Astrocyte of the spinal cord (primary cell): ENCODE measurements around the gene SLX4IP.

Experiments used
- DNase-seq: peaks from one replicate; pipeline ENCODE4 v3.0.0; 2011; ENCODE audit warnings: low read depth, low spot score
- H3K4me3 ChIP-seq: 2 replicates; pipeline ENCODE4 v1.5.1; 2011; ENCODE audit warnings: low read depth, mild to moderate bottlenecking, low read length, moderate library complexity
- CTCF ChIP-seq: IDR thresholded peaks from 2 replicates; pipeline ENCODE4 v1.5.1; 2012; ENCODE audit warnings: low read depth, mild to moderate bottlenecking, low read length, inconsistent platforms
- in situ Hi-C: cut with HindIII; loops from 2 replicates; pipeline ENCODE4 v1.10.0; 2017; ENCODE audit warnings: low sequenced_read_pairs

The SLX4IP gene

GRCh38 chr20:10513931-10514575 is 78.9 kb downstream of the SLX4IP start:
- no peak for DNase-seq
- H3K4me3 ChIP-seq = no peak overlapping the region
- TF ChIP-seq CTCF = no peak
- in situ Hi-C loops = no loop called here

DNA sequence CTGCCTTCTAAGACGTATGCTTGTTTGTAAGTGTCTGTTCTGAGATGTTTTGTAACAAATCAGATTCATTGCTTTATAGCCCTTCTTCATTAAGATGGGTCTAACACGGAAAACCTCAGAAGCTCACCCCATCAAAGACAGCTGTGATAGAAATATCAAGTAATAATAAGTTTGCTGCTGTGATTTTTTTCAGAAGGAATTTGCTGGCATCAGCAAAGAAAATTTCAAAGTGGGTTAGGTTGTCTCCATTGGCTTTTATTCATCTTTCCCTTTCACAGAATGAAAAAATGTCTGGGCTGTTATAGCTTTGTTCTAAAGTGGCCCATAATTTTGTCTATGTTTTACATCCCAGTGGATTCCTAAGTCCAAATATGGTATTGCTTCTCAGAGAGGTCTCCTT is 81.4 kb downstream of the SLX4IP start:
- in situ Hi-C loops = no loop called here
- TF ChIP-seq CTCF = no peak
- no peak overlapping the region for H3K4me3 ChIP-seq
- no peak for DNase-seq

DNA sequence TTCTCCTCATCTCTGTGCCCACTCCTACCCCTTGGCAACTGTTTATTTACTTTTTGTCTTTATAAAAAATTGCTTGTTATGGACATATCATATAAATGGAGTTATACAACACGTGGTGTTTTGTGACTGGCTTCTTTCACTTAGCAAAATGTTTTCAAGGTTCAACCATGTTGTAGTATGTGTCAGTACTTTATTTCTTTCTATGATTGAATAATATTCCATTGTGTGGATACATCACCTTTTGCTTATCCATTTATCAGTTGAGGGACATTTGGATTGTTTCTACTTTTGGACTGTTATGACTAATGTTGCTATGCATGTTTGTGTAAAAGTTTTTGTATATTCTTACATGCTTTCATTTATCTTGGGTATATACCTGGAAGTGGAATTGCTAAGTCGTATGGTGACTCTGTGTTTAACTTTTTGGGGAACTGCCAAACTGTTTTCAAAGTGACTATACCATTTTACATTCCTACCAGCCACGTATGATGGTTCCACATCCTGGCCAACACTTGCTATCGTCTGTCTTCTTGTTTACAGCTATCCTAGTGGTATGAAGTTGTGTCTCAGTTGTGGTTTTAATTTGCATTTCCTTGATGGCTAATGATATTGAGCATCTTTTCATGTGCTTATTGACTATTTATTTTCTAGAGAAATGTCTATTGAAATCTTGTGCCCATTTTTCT is 84.4 kb downstream of the SLX4IP start:
- no peak overlapping the region for H3K4me3 ChIP-seq
- no peak for TF ChIP-seq CTCF
- DNase-seq = peak; percentile 64
- in situ Hi-C loops = no loop called here

DNA sequence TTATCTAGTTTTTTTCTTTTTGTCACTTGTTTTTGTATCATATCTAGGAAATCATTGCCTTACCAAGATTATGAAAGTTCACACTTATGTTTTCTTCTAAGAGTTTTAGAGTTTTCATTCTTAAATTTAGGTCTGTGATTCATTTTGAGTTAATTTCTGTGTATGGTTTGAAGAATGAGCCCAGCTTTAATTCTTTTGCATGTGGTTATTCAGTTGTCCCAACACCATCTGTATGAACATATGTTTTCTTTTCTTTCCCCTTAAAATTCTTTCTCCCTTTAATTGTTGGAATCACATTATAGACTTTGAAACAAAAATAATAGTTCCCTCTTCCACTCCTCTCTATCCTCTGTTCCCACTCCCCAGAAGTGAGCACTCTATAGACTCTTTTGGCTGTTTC is 85.4 kb downstream of the SLX4IP start:
- in situ Hi-C loops = no loop called here

DNA sequence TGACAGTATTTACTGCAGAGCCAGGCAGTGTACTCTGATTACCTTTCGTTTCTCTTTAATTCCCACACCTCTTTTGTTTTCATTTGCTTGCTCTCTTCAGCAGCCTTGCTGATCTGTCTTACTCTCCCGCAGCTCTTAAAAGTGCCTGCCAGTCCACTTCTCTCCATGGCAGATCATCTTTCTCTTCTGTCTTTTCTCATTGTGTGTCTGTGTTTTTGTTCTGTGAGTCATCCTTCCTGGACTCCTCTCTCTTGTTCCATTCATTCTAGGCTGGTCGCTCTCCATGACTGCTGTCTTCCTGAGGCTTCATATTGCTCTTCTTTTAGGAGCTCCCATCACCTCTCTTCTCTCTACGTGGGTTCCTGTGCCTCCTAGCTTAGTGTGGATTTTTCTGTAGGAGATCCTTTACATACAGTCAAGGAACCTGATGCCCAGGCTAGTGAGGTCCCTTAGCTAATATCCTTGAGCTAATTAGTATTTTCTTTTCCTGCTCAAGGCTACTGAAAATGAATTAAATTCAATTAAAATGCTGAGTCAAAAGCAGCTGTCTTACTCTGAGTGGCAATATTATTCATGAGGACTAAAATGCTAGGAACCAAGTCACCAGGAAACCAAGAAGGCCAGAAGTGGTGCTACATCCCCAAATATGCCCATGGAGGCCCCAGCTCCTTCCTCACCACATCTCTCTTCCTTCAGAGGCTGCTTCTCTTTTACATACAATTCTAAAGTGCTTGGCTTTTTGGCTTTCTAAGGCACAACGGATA is 86.1 kb downstream of the SLX4IP start:
- in situ Hi-C loops = no loop called here
- no peak overlapping the region for H3K4me3 ChIP-seq
- peak; percentile 91 for DNase-seq
- no peak for TF ChIP-seq CTCF

More for the DNA sequence above, 85.4 kb downstream of the SLX4IP start:
- no peak for TF ChIP-seq CTCF
- H3K4me3 ChIP-seq = no peak overlapping the region
- no peak for DNase-seq

DNA sequence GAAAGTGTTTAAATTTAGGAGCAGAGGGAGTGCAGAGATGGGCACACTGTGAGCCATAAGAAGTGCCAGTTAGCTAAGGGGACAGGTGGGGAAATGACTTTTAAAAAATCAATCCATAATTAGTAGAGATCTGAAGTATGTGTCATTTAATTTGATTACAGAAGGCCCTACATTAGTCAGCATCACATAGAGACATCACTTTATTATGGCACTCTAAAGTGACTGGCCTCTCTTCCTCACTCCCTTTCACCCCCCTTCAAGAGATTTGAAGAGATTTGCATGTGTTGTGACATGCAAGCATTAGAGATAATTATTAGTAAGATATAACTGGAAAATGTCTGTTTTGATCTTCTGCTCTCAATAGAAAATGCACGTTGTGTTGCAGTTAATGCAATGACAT is 86.7 kb downstream of the SLX4IP start:
- no peak overlapping the region for H3K4me3 ChIP-seq
- DNase-seq = no peak
- in situ Hi-C loops = no loop called here
- no peak for TF ChIP-seq CTCF
